Measurements from ENCODE around the gene ZBTB26.

Gene ZBTB26, protein sequence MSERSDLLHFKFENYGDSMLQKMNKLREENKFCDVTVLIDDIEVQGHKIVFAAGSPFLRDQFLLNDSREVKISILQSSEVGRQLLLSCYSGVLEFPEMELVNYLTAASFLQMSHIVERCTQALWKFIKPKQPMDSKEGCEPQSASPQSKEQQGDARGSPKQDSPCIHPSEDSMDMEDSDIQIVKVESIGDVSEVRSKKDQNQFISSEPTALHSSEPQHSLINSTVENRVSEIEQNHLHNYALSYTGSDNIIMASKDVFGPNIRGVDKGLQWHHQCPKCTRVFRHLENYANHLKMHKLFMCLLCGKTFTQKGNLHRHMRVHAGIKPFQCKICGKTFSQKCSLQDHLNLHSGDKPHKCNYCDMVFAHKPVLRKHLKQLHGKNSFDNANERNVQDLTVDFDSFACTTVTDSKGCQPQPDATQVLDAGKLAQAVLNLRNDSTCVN

DNA sequence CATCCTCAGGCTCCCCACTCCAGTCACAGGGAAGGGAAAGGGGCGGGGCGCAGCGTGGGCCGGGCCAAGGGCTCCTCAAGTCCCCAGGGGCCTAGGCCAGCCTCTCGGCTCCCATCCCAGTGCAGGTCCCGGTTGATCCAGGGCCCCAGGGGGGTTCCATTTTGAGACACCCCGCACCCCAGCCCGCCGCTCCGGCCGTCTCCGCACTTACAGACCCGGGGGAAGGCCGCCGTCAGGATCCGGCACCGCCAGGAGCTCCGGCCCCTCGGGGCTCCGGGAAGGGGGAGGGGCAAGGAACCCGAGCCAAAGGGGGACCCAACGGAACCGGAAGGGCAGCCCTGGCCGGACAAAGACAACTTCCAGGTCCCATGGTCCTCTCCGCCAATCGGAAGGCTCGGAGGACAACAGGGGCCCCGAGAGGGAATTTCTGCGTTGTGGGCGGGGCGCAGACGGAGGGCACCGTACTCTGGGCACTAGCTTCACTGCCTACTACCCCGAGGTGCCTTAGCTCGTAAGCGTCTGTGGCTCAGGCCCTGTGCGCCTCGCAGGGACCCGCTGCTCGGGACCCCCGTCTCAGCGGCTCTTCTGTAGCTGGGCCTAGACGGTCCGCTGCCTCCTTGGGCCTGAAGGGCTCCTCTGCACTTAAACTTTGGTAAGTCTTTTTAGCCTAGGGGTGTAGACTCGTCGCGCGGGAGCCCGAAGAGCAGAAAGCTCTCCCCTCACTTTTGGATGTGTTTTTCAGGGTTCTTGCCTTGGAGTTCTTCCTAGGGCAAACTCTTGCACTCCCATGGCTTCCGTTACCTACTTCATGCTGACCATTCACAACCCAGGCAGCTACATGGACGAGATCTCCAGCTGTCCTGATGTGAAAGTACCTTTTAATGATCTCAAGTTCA is at the start of gene ZBTB26:
Gene ZBTB26 (minus strand): TSS at position 287 of the 896 bp plus-strand sequence. CDS start 11,578 bp downstream, outside the sequence.
- peak; percentile 95 for DNase-seq (ENCODE audit: insufficient read length, low spot score)
- no peak for FAIRE-seq

DNA sequence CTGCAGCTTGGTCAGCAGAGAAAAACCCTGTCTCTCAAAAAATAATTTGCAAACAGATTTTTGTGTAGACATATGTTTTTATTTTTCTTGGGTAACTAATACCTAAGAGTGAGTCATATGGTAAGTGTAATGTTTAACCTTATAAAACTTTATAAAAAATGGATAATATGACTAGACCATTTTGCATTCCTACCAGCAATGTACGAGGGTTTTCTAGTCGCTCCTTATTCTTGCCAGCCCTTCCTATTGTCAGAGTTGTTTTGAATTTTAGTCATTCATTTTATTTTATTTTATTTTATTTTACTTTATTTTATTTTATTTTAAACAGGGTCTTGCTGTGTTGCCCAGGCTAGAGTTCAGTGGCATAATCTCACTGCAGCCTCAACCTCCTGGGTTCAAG is 47.3 kb upstream of the ZBTB26 start:
- no peak for FAIRE-seq
- DNase-seq (ENCODE audit: insufficient read length, low spot score) = no peak

DNA sequence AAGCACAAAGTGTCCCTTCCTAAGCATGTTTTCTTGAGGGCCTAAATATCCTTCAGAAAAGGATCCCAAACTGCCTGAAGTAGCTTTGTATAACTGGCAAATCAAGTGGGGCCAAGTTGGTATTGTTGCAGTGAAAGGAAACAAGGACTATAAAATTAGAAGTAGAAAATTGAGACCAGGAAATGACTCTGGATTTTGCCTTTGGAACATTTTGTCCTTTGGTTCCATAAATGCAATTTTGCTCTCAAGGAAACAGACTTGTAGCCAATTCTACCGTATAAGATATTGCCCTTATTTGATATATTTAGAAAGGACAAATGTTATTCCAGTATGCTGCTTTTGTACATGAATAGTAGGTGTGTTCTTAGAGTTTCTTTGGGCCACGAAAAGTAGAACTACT is 43.9 kb upstream of the ZBTB26 start:
- DNase-seq (ENCODE audit: insufficient read length, low spot score) = no peak
- FAIRE-seq = no peak

DNA sequence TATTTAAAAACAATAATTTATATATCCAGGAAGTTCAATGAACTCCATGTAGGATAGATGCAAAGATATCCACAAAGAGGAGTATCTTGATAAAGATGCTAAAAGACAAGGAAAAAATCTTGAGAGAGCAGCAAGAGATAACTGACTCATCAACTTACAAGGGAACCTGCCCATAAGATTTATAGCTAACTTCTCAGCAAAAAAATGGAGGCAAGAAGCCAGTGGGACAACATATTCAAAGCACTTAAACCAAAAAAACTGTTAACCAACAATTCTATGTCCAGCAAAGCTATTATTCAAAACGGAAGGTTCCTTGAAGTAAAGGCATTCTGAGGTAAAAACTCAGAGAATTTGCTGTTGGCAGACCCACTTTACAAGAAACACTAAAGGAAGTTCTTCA is 29.8 kb upstream of the ZBTB26 start:
- DNase-seq (ENCODE audit: insufficient read length, low spot score) (no peak), FAIRE-seq (no peak)

DNA sequence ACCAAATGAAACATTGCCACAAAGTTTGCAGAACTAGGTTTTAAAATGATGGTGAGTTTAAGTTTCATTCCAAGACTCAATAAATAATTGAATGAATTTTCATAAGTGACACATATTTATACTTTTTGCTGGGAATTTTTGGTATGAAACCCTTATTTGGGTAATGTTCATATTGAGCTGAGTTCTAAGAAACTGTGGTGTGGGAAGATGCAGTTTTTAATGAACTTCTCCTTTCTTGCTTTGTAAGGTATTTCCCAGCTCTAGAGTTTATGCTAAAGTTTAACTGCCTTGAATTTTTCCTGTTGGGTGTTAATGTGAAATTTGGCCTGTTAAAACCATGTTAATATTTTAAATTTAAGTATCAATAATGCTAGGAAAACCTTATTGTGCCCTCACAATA is 24.6 kb upstream of the ZBTB26 start:
- no peak for DNase-seq (ENCODE audit: insufficient read length, low spot score)
- FAIRE-seq = no peak

DNA sequence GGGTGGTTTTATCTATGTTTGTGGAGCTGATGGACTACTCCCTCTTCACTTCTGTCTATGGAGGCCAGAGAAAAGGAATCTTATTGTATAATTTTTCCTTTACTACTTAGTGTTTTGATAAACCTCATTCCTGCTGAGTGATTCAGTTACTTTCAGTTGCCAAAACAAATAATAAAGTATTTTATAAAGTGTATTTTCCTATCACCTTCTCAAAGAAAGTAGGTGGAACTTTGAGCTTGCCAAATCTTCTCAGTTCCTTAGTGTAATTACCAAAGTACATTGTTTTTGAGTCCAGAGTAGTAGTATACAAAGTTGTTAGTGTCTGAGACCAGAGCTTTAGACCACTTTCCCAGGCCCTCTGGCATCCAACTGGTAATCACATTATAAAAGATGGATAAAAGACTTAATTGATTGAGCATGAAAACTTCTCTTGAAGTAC is 23.0 kb upstream of the ZBTB26 start:
- FAIRE-seq (no peak), DNase-seq (ENCODE audit: insufficient read length, low spot score) (no peak)

DNA sequence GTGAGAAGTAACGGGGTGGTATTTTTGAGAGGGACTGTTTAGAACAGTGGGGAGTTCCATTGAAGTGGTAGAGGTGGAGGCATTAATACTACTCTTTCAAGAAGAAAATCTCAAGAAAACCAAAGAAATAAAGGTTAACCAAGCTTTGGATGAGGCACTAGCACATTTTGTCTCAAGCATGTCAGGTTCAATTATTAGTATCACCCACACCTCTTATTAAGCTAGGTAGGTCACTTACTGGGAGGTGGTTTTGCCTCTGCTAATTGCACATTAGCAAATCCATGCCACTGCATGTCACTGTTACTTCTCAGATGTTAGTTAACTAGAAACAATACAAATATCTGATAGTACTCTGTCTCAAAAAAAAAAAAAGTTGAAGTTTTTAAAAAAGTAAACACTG is 19.7 kb upstream of the ZBTB26 start:
- FAIRE-seq (no peak), DNase-seq (ENCODE audit: insufficient read length, low spot score) (no peak)

DNA sequence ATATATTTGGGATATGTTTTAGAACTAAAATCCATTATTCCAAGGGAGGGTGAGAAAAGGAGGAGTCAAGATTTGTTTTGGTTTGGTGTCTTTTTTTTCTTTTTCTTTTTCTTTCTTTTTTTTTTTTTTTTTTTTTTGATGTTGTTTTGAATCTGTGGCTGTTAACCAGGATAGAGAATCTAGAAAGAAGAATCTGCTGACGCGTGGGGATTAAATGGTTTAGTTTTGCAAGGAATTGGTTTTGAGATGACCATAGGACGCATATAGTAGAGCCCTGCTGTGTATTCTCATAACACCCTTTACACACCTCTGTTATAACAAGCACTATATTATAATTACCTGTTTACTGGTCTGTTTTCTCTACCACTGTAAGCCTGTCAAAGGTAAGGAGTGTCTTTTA is 19.0 kb upstream of the ZBTB26 start:
- FAIRE-seq = no peak
- DNase-seq (ENCODE audit: insufficient read length, low spot score) = no peak

DNA sequence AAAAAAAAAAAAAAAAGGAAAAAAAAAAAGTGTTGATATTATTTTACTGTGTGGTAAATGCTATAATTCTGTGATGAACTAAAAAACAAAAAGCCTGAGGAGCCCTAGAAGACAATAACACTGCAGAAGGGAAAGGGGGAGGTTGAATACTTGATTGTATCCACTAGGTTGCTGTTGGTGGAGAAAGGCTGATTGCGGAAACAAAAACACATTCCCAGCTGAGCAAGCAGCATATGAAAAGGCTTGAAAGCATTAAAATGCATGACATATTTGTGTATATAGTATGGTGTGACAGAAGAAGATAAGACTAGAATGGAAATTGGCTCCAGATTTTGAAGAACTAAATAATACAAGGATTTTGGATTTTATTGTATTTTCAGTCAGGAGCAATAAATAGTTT is 18.4 kb upstream of the ZBTB26 start:
- DNase-seq (ENCODE audit: insufficient read length, low spot score) (no peak), FAIRE-seq (no peak)

DNA sequence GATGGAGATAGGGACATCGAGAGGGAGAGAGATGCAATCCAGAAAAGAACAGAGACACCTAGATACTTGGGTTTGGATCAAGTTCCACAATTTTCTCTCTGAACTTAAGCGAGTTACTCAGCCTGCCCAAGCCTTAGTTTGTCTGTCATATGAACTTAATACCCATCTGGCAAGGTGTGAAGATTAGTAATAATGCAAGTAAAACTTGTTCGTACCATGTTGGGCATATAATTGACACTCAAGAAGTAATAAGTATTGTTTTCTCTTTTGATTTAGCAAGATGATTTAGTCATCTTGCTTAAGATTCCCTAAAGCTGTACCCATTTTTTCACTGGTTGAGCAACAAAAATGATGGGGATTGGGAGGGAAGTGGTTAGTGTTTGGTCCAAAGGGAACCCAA is 17.0 kb upstream of the ZBTB26 start:
- no peak for DNase-seq (ENCODE audit: insufficient read length, low spot score)
- no peak for FAIRE-seq

DNA sequence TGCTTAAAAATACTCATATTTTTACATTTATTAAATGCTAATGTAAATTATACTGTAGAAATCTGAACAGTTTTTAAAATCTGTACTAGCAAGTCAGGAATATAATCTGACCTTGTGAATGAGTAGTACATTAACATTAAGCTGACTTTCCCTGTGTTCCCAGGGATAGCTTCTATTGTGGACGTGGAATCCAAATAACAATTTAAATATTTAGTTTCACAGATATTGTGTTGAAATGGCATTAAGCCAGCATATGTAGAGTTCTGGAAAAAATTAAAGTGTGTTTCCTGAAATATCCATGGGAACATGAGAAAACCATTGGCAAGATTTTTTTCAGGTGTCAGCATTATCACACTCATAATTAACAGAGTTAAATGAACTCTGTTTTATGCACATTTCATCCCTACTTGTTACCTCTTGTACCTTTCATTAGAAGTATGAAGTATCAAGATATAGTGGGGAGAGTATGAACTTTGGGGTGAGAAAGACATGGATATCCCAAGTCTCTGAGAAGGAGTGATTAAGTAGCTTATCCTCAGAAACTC is 15.2 kb upstream of the ZBTB26 start:
- DNase-seq (ENCODE audit: insufficient read length, low spot score) = no peak
- no peak for FAIRE-seq

DNA sequence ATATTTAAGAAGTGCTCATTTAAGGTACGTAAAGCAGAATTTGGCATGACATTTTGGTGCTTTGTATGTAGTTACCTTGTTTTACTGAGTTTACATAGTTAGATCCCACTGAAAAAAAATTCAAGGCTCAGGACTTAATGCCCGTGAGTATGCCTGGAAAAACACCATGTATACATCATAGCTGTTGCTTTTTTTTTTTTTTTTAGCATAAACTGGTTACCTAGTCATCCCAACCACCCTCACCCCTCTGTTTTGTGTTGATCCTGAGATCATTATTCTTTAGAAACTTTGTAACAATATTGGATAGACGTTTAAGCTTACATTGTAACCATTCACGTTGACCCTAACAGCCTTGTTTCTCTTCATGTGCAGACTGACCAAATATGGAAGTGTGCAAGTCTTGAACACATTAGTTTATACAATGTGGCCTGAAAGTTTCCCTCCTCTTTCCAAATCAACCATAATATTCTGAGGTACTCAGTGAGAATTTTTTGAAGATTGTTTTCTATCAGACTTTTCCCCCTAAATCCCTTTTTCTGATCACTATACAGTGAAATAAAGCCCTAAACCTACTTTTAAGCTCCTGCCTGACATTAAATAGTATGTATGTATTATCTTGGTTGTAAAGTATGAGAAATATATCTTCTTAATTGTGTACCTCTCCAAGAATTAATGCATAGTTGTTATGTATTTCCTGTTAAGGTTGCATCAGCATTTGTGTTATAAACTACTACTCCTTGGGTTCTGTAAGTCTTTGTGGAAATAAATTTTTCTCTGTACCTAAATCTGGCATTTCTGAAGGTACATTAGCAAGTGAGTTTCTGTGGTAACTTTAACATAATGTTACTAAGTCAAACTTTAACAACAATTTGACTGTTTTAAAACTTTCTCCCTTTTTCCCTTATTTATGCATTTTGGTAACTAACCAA is 13.9 kb upstream of the ZBTB26 start:
- DNase-seq (ENCODE audit: insufficient read length, low spot score) = no peak
- no peak for FAIRE-seq

DNA sequence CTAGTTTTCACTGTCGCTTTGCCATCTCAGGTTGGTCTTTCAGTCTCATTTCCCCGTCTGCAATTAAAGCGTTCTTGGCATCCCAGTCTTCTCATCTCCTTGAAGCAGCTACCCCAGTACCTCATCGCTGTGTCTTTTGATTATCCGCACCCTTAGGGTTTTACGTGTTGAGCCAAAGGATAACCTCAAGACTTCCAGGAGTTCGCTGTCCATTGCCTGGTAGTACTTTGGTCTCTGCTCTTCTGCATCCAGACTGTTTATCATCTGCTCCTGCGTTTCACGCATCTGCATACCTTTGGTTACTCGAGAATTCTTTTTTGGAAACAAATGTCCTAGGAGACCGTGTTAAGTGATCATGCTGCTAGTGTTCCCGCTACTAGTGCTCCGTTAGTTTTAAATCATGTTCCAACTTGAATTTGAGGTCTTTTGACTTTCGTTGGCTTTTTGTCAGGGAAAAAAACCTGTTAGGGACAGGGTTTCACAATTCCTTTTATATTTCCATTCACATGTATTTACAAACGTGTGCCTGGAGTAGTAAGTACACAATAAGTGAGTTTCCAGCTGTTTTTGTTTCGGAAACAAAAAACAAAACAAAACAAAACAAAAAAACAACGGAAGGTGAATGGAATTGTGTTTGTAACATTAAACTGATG is 10.4 kb upstream of the ZBTB26 start:
- no peak for FAIRE-seq
- peak; percentile 15 for DNase-seq (ENCODE audit: insufficient read length, low spot score)

DNA sequence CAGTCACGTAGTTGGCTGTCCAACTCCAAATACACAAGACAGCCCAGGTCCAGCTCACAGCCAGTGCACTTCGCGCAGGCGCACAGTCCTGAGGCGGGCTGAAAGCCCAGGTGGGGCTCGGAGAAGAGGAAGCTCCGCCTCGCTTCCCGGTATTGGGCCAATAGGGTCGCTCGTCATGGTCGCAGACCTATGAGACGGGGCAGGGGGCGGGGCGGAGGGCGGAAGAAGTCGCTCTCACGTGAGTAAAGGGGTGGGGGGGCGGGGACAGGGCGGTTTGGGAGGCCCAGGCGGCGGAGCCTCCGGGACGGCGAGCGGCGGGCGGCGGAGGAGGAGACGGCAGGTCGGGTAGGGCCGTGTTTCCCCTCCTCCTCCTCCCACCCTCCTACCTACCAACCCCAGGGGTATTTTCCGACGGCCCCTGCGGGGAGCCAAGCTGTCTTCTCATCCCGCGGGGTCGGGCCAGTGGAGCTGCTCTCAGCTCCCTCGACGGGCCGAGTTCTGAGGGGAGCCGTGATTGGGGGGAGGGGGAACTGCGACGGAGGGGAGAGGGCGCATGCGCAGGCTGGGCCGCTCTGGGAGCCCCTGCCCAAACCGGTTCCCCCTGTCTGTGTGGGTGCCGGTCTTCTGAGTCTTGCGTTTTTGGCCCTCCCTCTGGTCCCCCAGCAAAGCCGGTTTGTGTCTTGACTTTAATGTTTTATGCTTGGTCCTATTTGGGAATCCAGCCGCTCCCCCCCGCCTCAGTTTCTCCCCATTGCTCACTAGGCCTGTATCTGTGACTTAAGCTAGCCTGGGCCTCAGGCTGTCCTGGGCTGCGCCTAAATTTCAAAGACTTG is 9.7 kb upstream of the ZBTB26 start, which contains the start of gene RABGAP1:
Gene RABGAP1 (plus strand): TSS at position 272 of the 833 bp plus-strand sequence. CDS start 16,040 bp downstream, outside the sequence.
- DNase-seq (ENCODE audit: insufficient read length, low spot score) (peak; percentile 97), FAIRE-seq (peak; percentile 69)

DNA sequence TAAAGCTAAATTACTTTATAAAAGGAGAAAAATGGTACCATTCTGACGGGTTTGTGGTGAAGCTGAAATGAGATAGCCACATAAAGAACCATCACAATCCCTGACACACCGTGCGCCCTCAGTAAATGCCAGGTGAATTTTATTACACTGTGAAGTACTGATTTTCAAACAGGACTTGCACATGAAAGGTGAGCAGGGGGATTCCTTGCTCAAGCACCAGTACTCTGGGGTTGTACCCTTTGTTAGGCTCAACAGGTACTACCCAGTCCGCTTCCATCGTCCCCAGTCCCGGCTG is 9.1 kb upstream of the ZBTB26 start:
- FAIRE-seq (no peak), DNase-seq (ENCODE audit: insufficient read length, low spot score) (no peak)

DNA sequence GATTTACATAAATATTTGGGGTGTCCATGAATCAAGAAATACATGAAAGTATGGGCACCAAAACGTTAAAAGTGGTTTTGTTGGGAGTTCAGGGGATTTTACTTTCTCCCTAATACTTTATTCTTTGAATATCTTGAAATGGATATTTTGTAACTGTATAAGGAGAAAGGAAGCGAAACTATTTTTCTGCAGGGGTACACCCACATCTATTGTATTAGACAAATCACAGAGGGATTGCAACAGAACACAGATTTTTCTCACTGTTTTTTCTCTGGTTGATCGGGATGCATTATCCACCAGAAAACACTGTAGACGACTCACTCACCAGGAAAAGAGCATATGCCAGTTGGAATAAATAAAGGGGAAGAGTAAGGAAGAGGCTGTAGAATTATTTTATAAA is 8.3 kb upstream of the ZBTB26 start:
- FAIRE-seq (no peak), DNase-seq (ENCODE audit: insufficient read length, low spot score) (no peak)

DNA sequence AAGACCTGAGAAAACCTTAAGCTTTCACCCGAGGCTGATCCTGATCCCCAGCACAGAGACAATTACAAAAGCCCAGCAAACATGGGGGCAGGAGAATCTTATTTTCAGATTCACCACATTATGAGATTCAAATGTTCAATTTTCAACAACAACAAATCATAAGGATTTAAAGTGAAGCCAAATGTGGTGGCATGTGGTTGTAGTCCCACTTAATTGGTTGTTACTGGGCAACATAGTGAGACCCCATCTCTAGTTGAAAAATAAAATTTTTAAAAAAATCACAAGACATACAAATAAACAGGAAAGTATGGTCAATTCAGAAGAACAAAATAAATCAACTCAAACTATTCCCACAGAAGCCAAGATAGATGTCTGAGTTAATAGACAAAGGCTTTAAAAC is 5.6 kb upstream of the ZBTB26 start:
- FAIRE-seq = no peak
- DNase-seq (ENCODE audit: insufficient read length, low spot score) = no peak

DNA sequence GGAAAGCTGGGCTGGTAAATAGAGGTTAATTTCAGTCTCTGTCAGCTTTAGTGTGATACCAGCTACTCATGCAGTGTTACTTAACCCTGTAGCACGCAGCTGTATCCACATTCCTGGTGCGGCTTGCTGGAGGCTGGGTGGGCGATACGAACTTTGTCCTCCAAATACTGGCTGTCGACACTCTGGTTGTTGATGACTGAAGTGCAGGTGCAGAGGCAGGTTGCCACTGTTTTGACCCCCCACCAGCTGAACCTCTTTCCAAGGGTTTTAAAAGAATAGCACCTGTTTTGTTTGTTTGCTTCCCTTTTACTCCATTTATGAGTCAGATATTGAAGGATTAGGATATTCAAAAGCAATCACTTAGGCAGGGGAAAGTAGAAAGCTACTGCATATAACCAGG is 5.2 kb upstream of the ZBTB26 start:
- FAIRE-seq = no peak
- no peak for DNase-seq (ENCODE audit: insufficient read length, low spot score)

Data from HTR-8/SVneo (cell line).